ENCODE data around the gene OXER1.

- TF ChIP-seq CTCF (conservative IDR thresholded peaks at IDR 0.05 in 1 of 2, IDR thresholded peaks at IDR 0.05 in 1 of 2; ENCODE audit: extremely low read depth in 1 of 2, insufficient read depth in 1 of 2, low read depth in 1 of 2, low read length in 2 of 2): no peak
- no peak for TF ChIP-seq EZH2 (IDR thresholded peaks at IDR 0.05; ENCODE audit: borderline replicate concordance, low read length)
Observed at GRCh38 chr2:42761554-42761953, 2.4 kb downstream of the OXER1 start.

All from mammary epithelial cell (primary cell).